NCI-H2227 treated with DMSO at 0.1 percent for 48 hours (cell line): ENCODE data around the gene DPY19L1.
"Not testable (repeated sequence)": the region's sequence is repeated elsewhere in the genome, so short reads cannot be mapped to it uniquely, and the experiment has no call there.

Experiments
- DNase-seq: peaks from one replicate; lab custom pipeline; 2025; lab: John Stamatoyannopoulos, UW

The DPY19L1 gene

GRCh38 chr7:35032166-35032565 is 5.1 kb downstream of the DPY19L1 start:
- DNase-seq: no peak

DNA sequence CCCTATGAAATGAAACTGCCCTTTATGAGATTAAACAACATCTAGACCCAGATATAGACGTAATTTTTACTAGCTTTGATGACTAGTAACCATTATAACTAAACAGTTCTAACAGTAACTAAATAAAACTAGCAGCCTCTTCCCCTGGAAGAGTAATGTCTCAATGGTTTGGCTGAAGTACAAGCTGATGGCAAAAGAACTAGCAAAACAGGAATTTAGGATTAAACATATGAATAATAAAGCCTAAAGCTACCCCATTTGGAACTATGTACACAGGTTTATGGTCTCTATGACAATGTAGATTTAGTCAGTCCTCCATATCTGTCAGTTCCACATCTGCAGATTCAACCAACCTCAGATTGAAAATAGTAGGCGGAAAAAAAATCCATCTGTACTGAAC is 6.4 kb downstream of the DPY19L1 start:
- no peak for DNase-seq

GRCh38 chr7:35029311-35029710 is 8.0 kb downstream of the DPY19L1 start:
- no peak for DNase-seq

- no peak for DNase-seq
Measured at GRCh38 chr7:35026150-35026549, 11.1 kb downstream of the DPY19L1 start.

GRCh38 chr7:35025369-35025870 is 11.9 kb downstream of the DPY19L1 start:
- DNase-seq: no peak

DNA sequence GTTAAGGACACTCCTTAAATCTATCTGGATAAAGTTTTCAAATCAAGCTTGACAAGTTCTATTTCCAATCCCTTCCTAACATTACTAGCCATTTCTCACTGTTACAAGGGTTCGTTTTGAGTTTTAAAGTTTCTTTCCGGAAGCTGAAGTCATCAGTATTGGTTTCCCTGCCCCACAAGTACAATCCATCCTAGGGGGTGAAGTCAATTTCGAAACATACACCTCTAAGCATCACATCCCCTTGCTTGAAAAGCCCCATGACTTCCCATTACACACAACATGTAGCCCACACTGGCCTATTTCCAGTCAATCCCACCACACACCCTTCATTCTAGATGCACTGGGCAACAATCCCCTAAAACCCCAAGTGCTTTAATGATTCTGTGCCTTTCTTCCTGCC is 13.0 kb downstream of the DPY19L1 start:
- DNase-seq: no peak

DNA sequence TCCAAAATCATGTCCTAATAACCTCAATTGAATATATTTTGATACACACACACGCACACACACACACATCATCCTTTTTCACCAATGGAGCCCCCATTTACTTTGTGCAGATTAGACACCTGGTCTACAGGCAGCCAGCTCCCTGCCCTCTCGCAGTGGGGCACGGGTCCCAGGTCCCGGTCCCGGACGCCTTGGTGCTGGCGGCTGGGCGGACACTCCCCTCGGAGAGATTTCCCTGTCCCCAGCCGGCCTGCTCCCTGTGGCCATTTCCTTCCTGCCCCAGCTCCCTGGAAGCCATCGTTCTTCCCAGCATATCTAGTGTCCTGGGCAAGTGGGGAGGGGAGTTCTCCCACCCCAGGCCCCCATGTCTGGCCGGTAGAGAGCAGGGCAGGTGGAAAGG is 14.6 kb downstream of the DPY19L1 start:
- no peak for DNase-seq

- no peak for DNase-seq
Measured at GRCh38 chr7:35021445-35021844, 15.8 kb downstream of the DPY19L1 start.

GRCh38 chr7:35019801-35020200 is 17.5 kb downstream of the DPY19L1 start:
- DNase-seq: no peak

DNA sequence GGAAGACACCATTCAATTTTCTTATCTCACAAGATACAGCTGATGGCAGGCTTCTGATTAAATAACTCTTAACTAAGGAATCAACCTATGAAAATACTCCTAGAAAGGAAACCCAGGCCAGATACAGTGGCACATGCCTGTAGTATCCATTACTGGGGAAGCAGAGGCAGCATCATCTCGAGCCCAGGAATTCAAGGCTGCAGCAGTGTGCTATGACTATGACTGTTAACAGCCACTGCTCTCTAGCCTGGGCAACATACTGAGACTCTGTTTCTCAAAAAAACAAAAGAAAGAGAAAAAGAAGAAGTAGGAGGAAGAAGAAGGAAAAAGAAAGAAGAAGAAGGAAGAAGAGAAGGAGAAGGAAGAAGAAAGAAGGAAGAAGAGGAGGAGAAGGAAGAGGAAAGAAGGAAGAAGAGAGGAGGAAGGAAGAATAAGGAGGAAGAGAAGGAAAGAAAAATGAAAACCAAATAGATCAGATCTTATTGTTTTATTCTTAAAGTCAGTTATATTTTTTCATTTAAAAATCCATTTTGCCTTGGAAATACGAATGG is 18.0 kb downstream of the DPY19L1 start:
- no peak for DNase-seq

DNA sequence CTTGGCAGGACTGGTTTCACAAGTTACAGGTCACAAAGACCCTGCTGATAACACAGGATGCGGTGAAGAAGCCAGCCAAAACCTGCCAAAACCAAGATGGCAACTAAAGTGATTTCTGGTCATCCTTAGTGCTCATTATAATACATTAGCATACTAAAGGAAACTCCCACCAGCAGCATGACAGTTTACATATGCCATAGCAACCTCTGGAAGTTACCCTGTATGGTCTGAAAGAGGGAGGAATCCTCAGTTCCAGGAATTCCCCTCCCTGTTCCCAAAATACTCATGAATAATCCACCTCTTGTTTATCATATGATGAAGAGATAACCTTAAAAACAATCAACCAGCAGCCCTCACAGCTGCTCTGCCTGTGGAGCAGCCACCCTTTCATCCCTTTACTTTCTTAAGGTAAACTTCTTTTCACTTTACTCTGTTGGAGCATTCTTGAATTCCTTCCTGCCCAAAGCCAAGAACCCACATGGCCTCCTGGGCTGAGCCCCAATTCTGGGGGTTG is 21.9 kb downstream of the DPY19L1 start:
- DNase-seq: no peak

GRCh38 chr7:35012160-35012559 is 25.1 kb downstream of the DPY19L1 start:
- DNase-seq: no peak

DNA sequence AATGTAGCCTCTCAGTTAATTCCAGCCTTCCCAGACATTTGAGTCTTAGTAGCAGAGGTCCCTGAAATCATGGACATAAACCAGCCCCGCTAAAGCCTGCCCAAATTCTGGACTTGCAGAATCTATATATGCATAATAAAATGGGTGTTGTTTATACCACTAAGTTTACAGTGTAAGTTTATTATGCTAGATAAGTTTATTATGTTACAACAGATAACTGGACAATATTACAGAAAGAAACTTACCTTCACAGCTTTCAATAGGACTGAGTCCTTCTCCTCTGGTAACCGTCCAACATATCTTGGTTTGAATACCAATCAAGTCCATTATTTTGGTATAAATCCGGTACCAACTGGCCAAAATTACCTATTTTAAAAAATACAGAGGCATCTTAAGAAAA is 26.2 kb downstream of the DPY19L1 start:
- no peak for DNase-seq

DNA sequence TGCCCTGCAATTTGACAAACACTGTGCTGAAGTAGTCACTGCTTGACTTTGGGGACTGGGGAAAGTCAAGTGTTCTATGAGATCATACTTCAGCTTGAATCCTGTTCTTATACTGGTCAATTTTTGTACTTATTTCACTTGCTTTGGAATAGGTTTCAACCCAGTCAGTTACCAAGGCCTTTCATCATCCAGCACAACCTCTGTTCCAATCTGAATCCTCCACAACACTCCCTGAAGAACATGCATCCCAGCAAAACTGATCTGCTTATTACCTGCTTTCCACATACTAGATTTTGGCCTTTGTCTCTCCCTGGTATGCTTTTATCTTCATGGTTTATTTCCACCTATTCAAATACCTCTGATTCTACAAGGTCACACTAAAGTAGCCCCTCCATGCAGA is 29.5 kb downstream of the DPY19L1 start:
- no peak for DNase-seq

DNA sequence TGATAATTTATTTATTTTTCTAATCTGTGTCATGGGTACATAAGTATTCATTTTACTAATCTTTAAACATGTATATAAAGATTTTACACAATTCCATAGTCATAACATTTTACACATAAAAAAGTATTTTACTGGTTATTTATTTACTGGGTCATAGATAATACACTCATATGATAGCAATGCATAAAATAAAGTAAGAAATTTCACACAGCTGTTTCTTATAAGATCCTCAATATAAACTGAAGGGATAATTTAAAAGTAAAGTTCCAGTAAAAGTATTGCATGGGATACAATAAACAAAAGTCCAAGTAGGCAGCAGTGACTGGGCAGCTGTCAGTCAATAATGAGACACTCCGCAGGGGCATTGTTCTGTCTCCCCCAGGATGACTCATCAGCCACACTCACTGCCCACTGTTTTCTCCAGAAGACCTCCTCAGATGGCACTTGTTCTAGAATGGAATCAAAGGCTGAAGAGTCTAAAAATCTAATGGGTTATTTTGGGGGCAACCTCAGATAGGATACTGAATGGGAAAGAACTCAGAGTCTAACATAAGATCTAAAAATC is 32.7 kb downstream of the DPY19L1 start:
- no peak for DNase-seq

GRCh38 chr7:35003679-35004303 is 33.5 kb downstream of the DPY19L1 start:
- DNase-seq: no peak

DNA sequence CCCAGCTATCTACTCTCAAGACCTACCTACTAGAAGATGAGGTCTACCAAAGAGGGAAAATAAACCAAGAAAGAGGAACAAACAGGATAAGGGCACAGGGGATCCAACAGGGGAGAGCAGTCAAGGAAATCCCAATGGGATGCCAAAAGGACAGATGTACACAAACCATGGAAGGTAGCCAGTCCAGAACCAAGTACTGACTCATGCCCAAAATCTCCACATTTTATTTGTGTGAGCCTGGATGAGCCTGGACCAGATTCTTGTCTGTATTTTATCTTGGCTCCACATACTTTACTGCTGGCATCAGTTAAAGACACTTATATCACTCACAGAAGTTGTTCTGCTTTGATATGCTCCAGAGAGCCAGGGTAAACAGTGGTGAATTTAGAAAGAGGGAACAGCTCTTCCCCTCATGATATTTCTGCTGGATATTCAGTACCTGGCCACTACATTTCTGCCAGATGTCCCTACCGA is 34.1 kb downstream of the DPY19L1 start:
- DNase-seq: not testable (repeated sequence)

GRCh38 chr7:34998335-34998734 is 39.0 kb downstream of the DPY19L1 start:
- not testable (repeated sequence) for DNase-seq

- not testable (repeated sequence) for DNase-seq
Measured at GRCh38 chr7:34996423-34997090, 40.7 kb downstream of the DPY19L1 start.

DNA sequence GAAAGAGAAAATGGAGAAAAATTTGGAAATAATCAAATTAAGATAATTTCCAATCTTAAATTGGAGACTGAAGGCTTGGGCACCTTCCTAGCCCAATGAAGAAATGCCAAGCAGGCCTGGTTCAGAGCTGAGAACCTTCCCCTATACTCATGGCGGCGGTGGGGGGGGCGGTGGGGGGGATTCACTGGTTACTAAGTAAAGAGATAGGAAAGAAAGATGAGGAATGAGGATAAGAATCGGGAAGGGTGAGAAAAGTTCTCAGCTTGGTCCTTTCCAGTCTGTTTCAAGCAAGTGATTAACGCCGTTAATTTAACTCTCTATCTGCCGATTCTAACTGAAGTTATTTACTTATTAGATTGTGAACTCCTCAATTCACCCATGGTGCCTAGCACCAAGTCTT is 41.5 kb downstream of the DPY19L1 start:
- no peak for DNase-seq

DNA sequence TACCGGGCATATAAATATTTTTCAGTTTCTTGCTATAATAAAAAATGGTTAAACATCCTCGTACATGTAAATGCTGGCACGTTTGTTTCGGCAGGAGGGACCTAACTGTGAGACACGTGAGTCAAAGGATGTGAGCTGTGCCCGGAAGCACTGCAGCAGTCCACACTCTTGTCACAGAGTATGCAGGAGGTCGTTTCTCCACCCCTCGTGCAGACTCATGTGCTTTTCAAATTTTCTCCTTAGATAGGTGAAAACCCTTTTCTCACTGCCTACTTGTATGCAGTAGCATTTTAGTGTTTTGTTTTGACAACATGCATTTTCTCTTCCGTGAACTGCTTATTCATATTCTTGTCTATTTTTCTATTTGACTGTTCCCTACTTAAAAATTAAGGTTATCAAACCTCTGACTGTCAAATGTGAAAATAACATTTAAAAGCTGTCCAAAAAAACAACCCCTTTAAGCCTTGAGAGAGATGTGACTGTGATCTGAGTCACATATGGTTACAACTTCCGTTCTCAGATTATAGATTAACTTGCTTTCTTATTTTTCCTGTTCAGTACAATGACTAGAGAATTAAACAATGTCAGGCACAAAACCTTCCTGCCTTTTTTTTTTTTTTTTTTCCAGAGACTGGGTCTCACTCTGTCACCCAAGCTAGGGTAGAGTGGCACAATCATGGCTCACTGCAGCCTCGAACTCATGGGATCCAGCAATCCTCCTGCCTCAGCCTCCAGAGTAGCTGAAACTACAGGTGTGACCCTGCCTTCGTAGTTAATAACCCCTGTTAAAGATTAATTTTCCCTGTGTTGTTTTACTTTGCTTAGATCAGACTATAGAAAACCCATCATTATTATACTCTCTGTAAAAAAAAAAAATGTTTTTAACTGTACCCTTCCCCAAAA is 45.1 kb downstream of the DPY19L1 start:
- no peak for DNase-seq
